GM12872 (cell line): ENCODE data around the gene CYP46A1.

Experiments used
- TF ChIP-seq, protein P1 (sequence below): IDR thresholded peaks from 3 replicates; pipeline ENCODE4 v1.5.1; 2011; ENCODE audit warnings: low read depth, mild to moderate bottlenecking, low read length, moderate library complexity; ENCODE audit not compliant: insufficient read depth

Gene CYP46A1

DNA sequence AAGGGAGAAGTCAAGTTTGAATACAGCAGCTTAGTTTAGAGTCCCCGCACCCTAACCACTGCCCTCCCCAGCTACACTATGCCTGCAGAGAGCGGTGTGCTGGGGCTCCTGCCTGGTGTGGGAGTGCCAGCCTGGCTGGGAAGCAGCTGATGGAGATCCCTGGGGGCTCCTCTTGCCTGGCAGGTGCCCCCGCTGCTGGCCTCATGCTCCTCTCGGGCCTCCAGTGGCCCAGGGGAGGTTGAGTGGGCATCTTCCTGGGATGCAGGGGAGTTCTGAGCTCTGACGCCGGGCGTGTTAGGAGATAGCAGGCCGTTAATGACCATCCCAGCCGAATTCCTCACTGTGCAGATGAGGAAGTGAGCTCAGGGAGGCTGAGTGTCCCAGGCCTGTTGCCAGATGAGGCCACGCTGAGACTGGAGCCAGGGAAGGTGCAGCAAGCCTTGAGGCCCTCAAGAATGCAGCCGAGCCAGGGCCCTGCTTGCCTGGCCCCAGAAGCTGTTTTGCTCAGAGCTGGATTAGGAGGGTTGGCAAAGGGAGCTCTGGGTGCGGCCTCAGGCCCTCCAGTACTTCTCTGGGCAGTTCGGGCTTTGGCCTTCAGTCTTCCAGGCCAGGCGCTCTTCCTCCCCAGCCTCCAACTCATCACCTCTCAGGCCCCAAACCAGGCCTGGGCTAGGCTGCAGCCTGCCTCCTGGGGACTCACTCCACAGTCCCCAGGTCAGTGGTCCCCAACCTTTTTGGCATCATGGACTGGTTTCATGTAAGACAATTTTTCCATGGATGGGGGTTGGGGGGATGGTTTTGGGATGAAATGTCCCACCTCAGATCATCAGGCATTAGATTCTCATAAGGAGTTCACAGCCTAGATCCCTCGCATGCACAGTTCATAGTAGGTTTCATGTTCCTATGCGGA, 6.6 kb upstream of the CYP46A1 start:
- TF ChIP-seq, protein P1, sequence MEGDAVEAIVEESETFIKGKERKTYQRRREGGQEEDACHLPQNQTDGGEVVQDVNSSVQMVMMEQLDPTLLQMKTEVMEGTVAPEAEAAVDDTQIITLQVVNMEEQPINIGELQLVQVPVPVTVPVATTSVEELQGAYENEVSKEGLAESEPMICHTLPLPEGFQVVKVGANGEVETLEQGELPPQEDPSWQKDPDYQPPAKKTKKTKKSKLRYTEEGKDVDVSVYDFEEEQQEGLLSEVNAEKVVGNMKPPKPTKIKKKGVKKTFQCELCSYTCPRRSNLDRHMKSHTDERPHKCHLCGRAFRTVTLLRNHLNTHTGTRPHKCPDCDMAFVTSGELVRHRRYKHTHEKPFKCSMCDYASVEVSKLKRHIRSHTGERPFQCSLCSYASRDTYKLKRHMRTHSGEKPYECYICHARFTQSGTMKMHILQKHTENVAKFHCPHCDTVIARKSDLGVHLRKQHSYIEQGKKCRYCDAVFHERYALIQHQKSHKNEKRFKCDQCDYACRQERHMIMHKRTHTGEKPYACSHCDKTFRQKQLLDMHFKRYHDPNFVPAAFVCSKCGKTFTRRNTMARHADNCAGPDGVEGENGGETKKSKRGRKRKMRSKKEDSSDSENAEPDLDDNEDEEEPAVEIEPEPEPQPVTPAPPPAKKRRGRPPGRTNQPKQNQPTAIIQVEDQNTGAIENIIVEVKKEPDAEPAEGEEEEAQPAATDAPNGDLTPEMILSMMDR = no peak

DNA sequence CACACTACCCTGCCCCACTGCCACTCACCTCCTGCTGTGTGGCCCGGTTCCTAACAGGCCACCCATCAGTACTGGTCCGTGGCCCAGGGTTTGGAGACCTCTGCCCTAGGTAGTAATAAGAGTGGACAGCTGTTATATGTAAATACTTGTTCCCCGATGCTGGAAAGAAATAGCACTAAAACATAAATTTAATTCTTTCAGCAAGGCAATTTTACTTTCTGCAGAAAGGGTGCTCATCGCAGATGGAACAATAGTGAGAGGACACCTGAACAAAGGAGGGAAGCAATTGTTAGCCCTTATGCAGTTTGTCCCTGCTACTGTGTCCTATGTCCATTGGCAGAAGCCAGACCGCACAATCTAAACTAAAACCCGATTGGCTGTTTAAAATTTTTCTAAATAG, 5.9 kb upstream of the CYP46A1 start:
- TF ChIP-seq, protein P1 = no peak

DNA sequence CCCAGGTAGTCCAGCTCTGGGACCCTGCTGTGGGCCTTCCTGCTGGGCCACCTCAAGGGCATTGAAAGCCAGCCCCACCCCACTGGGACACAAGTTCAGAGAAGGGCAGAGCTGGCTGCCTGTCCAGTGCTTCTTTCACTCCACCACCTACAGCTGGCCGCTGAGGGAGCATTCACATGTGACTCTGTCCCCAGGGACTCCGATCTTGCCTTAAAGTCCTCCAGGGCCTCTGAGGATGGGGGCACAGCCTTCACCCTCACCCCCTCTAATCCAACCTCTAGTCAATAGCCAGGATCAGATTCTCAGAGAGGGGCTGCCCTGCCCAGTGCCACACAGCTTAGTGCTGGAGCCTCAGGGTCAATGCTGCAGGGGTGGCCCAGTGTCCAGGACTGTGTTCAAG, 5.0 kb upstream of the CYP46A1 start:
- TF ChIP-seq, protein P1 = no peak

DNA sequence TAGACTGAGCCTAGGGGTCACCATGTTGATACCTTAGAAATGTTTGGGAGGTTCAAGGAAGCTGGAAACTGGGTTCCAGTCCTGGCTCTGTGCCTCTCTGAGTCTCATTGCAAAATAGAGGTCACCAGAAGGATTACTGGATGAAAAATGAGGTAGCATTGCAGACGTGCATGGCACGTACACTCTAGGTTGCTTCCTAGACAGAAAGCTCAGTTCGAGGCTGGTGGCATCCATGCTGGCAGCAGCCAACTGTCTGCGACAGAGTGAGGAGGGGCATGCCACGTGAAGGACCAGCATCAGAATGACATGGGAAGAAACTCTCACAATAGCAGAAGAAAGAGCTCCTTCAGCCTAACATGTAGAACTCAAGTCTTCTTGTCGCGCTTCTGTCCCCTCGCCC, 4.6 kb upstream of the CYP46A1 start:
- TF ChIP-seq, protein P1 = no peak

DNA sequence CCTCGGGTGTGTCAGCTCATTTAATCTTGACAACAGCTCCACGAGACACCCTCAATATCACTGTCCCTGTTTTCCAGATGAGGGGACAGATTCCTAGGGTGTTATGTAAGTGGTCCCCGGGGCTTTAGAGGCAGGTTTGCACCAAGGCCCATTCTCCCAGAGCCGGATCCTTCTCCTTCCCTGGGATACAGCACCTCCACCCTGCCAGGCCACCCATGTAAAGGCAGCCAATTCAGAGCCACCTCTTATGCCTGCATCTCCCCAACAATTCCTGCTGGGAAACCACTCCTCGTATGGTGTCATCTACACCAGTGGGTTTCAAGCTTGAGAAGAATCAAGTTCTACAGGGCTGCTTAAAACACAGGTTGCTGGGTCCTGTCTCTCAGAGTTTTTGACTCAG, 4.1 kb upstream of the CYP46A1 start:
- TF ChIP-seq, protein P1 = no peak

DNA sequence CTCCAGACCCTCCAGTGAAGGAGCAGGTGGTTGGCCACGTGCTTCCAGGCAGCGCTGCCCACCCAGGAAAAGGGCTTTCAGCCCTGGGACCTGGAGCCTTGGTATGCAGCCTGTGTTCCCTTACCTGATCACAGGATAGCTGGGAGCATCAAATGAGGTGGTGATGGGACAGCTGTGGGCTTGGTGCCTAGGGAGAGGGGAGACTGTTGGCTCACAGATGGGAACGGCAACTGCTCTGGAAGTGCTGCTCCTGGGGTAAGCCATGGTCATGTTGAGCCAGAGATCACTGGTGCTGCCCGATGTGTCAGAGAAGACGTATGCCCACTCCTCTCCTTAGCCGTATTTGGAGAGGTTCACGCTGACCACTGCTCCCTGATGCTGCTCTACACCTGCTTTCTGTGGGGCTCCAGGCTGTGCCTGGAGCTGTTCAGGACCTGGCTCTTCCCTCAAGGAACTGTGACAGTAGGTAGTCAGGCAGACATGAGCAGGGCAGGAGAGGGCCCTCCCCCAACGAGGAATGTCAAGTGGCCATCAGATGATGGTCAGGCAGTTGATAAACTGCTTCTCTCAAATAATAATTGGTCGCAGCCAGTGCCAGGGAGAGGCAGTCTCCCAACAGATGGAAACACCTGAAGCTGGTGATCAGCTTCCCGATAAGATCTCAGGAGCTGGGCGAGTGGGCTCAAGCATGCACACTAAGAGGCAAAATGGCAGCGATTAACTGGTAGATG, 2.8 kb upstream of the CYP46A1 start:
- TF ChIP-seq, protein P1 = no peak

DNA sequence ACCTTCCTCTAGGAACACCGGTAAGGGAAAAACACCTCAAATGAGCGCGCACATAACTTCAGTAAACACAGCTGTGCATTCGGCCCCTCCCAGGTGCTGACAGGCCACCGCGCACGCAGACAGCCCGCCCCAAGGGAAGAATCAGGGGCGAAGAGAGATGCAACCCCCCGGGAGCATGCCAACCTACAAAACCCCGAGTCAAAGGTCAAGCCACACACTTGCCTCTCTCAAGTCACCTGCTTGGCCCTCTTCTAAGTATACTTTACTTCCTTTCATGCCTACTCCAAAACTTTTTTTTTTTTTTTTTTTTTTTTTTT, 2.3 kb upstream of the CYP46A1 start:
- TF ChIP-seq, protein P1 = no peak
